Erythroblast (primary cell): ENCODE results near the gene SAMHD1.

Experiments
- GATA1 ChIP-seq: IDR thresholded peaks from 2 replicates; pipeline ENCODE4 v1.6.1; 2011; ENCODE audit warnings: low read depth, mild to moderate bottlenecking, control low read depth, low read length, moderate library complexity
- POLR2A ChIP-seq: IDR thresholded peaks from 2 replicates; pipeline ENCODE4 v1.6.1; 2011; ENCODE audit warnings: mild to moderate bottlenecking, low read length

GRCh38 chr20:36849333-36850065 is 102.0 kb downstream of the SAMHD1 start:
- TF ChIP-seq POLR2A (no peak), GATA1 (no peak)
